HL-60/S4 treated with retinoic acid at 250 ng/mL for 4 days and 3 days (cell line): ENCODE data around the gene LZTR1.
"Not testable (repeated sequence)": the region's sequence is repeated elsewhere in the genome, so short reads cannot be mapped to it uniquely, and the experiment has no call there.

Experiments used
- in situ Hi-C: fragments of 300-500 bp; cut with MboI; formaldehyde crosslinking; loops from 2 replicates; pipeline ENCODE4 v1.7.0; 2022; ENCODE audit warnings: low sequenced_read_pairs

The LZTR1 gene

DNA sequence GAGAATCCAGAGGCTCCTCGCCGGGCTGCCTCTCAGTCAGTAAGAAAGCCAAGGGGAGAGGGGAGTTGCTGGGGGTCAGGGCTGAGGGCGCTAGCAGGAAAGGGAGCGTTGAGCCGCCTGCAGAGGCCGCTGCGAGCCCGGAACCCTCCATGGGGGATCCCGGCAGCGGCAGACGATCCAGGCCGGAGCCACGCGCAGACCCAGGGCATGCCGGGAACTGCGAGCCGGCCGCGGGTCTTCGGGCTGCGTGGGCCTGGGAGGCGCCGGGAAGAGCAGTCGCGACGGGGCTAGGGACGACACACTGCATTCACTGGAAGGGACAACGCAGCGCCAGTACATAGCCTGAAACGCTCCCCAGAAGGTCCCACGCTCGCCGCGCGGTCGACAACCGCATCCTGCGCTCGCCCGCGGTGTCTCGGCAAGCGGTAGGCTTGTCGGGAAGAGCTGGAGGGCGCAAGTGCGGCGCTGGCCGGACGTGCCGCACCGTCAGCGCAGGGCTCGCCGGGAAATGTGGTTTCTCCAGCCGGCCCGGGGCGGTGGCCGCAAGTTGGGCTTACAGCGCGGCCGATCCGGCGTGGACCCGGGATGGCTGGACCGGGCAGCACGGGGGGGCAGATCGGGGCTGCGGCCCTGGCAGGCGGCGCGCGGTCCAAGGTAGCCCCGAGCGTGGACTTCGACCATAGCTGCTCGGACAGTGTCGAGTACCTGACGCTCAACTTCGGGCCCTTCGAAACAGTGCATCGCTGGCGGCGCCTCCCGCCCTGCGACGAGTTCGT is at the start of gene LZTR1:
TSS of gene LZTR1 (plus strand) at position 511 of the 776 bp plus-strand sequence. CDS start at position 586, 75 bp downstream.
- in situ Hi-C loops: loop anchor here (25.0 kb wide), 1 partner anchor 655 kb away; the partner anchor contains the start of genes CCDC116, SDF2L1 and YDJC

GRCh38 chr22:20933910-20934309 is 48.2 kb upstream of the LZTR1 start:
- in situ Hi-C loops: no loop called here

DNA sequence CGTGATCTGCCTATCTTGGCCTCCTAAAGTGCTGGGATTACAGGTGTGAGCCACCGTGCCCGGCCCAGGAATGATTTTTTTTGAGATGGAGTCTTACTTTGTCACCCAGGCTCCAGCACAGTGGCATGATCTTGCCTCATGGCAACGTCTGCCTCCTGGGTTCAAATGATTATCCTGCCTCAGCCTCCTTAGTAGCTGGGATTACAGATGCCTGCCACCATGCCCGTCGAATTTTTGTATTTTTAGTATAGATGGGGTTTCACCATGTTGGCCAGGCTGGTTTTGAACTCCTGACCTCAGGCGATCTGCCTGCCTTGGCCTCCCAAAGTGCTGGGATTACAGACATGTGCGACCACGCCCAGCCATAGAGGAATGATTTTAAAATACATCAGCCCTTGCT is 47.0 kb upstream of the LZTR1 start:
- in situ Hi-C loops: not testable (repeated sequence)

GRCh38 chr22:20935780-20936539 is 46.1 kb upstream of the LZTR1 start:
- in situ Hi-C loops: not testable (repeated sequence)

DNA sequence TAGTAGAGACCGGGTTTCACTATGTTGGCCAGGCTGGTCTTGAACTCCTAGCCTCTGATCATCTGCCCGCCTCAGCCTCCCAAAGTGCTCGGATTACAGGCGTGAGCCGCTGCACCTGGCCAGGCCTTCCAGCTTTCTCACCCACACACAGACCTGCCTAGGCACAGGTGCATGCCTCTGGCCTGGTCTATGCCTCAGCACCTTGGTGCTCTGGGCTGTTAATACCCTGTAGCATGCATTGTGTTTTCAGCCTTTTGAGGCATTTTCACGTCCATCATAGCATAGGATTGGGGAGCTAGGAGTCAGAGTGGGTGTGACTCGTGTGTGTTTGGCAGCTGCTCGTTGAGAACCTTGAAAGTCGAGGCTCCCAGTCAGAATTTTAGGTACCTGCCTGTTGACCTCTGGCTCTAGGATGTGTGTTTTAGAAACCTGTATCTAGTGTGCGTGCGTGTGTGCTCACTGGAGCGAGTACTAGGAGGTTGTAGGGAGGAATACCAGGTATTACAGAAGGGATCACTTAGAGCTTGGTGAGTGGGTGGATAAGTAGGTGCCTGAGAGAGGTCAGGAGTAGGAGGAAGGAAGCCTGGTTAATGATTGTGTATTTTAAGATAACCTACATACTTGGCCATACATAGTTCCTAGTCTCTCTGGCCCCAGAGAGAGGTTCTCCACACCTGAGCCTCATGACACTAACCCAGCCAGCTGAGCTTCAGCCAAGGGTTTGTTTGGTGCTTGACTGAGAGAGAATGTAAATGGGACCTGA is 44.9 kb upstream of the LZTR1 start:
- in situ Hi-C loops: no loop called here

GRCh38 chr22:20937794-20938671 is 44.1 kb upstream of the LZTR1 start:
- in situ Hi-C loops: no loop called here

- in situ Hi-C loops: not testable (repeated sequence)
Observed at GRCh38 chr22:20939457-20940185, 42.5 kb upstream of the LZTR1 start.

GRCh38 chr22:20940186-20940651 is 41.9 kb upstream of the LZTR1 start:
- in situ Hi-C loops: no loop called here

DNA sequence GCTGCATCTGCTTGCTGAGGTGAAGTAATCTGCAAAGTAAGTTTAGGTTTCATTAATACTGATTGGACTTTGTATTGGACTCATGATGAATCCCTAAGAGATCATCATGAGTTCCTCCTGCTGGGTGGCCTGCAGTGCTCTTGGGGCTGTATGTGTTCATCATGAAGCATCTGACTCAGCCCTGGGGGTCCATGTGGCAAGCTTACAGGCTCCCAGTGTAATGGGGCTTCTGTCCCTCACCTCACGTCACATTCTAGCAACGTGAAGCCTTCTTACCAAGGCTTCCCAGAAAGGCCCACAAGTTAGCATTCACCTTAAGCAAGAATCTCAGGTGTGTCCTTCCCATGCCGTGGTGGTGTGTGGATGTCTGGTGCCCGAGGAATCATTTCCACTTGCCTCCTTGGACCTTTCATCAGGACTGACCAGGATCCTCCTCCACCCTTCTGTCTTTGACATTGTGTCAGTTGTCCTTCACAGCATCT is 41.2 kb upstream of the LZTR1 start:
- in situ Hi-C loops: no loop called here

- in situ Hi-C loops: not testable (repeated sequence)
Observed at GRCh38 chr22:20942203-20942902, 39.7 kb upstream of the LZTR1 start.

- in situ Hi-C loops: no loop called here
Observed at GRCh38 chr22:20943104-20943933, 38.8 kb upstream of the LZTR1 start.

- in situ Hi-C loops: no loop called here
Observed at GRCh38 chr22:20944042-20944441, 38.1 kb upstream of the LZTR1 start.

GRCh38 chr22:20945578-20945934 is 36.5 kb upstream of the LZTR1 start:
- in situ Hi-C loops: no loop called here

- in situ Hi-C loops: no loop called here
Observed at GRCh38 chr22:20946080-20946986, 35.8 kb upstream of the LZTR1 start.

DNA sequence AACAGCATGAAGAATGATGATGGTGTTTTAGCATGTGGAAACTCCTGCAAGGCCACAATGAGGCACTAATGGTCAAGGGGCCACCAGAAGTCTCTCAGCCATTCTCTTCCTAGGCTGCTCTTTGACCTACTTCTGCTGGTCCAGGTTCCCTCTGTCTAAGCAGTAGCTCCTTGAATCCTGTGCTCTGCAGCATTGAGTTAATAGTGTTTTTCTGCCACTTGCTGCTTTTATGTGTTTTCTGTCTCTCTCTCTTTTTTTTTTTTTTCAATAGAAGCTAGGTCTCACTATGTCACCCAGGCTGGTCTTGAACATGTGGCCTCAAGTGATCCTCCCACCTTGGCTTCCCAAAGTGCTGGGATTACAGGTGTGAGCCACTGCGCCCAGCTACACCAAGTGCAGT is 35.1 kb upstream of the LZTR1 start:
- in situ Hi-C loops: no loop called here

DNA sequence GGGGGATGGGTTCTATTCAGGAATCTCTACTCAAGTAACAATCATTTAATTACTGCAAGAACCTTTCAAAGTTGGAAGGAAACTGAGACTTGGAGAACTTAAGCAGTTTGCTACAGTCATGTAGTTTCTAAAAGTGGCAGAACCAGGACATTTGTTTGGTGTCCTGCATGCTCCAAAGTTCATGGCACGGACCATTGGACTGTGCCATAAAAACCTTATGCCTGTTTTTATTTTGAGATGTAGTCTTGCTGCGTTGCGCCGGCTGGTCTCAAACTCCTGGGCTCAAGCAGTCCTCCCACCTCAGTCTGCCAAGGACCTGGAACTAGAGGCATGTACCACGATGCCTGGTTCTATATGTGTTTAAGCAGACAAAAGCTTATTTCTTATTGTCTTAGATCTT is 33.6 kb upstream of the LZTR1 start:
- in situ Hi-C loops: no loop called here

DNA sequence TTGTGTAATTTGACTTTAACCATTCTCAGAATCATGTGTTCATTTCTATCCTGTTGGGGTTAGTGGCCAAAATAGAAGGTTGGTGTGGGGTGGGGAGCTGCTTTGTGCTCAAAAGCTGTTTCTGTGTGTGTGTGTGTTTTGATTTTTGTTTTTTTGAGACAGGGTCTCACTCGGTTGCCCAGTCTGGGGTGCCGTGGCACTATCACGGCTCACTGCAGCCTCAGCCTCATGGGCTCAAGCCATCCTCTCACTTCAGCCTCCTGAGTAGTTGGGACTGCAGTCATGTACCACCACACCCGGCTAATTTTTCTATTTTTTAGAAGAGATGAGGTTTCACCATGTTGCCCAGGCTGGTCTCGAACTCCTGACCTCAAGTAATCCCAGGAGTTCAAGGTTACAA is 33.1 kb upstream of the LZTR1 start:
- in situ Hi-C loops: no loop called here
